Measurements from ENCODE around the gene IL17RA.

DNA sequence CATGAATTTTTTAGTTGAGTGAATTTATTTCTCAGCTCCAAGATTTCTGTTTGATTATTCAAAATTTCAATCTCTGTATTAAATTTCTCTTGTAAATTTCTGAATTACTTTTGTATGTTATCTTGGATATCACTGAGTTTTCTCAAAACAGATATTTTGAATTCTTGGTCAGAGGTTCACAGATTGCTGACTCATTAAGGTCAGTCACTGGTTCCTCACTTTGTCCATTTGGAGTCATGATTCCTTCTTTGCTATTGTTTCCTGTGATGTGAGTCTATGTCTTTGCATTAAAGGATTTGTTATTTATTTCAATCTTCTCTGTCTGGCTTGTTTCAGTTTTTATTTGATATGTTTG is 10.2 kb upstream of the IL17RA start:
- TF ChIP-seq, protein P1, sequence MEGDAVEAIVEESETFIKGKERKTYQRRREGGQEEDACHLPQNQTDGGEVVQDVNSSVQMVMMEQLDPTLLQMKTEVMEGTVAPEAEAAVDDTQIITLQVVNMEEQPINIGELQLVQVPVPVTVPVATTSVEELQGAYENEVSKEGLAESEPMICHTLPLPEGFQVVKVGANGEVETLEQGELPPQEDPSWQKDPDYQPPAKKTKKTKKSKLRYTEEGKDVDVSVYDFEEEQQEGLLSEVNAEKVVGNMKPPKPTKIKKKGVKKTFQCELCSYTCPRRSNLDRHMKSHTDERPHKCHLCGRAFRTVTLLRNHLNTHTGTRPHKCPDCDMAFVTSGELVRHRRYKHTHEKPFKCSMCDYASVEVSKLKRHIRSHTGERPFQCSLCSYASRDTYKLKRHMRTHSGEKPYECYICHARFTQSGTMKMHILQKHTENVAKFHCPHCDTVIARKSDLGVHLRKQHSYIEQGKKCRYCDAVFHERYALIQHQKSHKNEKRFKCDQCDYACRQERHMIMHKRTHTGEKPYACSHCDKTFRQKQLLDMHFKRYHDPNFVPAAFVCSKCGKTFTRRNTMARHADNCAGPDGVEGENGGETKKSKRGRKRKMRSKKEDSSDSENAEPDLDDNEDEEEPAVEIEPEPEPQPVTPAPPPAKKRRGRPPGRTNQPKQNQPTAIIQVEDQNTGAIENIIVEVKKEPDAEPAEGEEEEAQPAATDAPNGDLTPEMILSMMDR (IDR thresholded peaks at IDR 0.05; ENCODE audit: low read length) = no peak
- TF ChIP-seq EZH2 (optimal IDR thresholded peaks at IDR 0.05; ENCODE audit: low read depth, low read length) (no peak), EZH2phosphoT487 (IDR thresholded peaks at IDR 0.05; ENCODE audit: low read length) (no peak)
